GM18499 (cell line): Measurements from ENCODE around the gene RAB11FIP3.

ENCODE experiments used
- ATAC-seq: cut with Tn5 transposase; IDR thresholded peaks from one replicate; pipeline ENCODE4 v1.9.1; 2021; ENCODE audit warnings: moderate number of reproducible peaks; ENCODE audit not compliant: insufficient read depth, unreplicated experiment

The RAB11FIP3 gene

GRCh38 chr16:560204-560700 is 134.8 kb downstream of the RAB11FIP3 start, which contains the start of gene PRR35:
PRR35 (plus strand) TSS chr16:560394; CDS start chr16:563295, 2,901 bp downstream.
- ATAC-seq: no peak

GRCh38 chr16:560701-561412 is 135.4 kb downstream of the RAB11FIP3 start:
- no peak for ATAC-seq

GRCh38 chr16:561413-561794 is 136.0 kb downstream of the RAB11FIP3 start:
- ATAC-seq: no peak

- ATAC-seq: no peak
Observed at GRCh38 chr16:561957-562938, 136.8 kb downstream of the RAB11FIP3 start.

GRCh38 chr16:563072-563644 is 137.7 kb downstream of the RAB11FIP3 start:
- ATAC-seq: no peak

GRCh38 chr16:564690-565418 is 139.4 kb downstream of the RAB11FIP3 start:
- ATAC-seq: no peak

- ATAC-seq: no peak
Observed at GRCh38 chr16:565419-566330, 140.2 kb downstream of the RAB11FIP3 start.

GRCh38 chr16:566475-567372 is 141.3 kb downstream of the RAB11FIP3 start, which contains the start of gene NHLRC4:
NHLRC4 (plus strand) TSS chr16:567005; CDS start chr16:568048, 1,043 bp downstream.
- ATAC-seq: no peak

GRCh38 chr16:567373-568256 is 142.2 kb downstream of the RAB11FIP3 start:
- ATAC-seq: no peak

- ATAC-seq: no peak
Observed at GRCh38 chr16:568401-569258, 143.2 kb downstream of the RAB11FIP3 start.

- ATAC-seq: no peak
Observed at GRCh38 chr16:569445-570254, 144.2 kb downstream of the RAB11FIP3 start, which contains the start of gene PIGQ. PIGQ (plus strand) TSS chr16:569968; CDS start chr16:574075, 4,107 bp downstream.
